ENCODE measurements around the gene RASGRP1.

RASGRP1 gene

DNA sequence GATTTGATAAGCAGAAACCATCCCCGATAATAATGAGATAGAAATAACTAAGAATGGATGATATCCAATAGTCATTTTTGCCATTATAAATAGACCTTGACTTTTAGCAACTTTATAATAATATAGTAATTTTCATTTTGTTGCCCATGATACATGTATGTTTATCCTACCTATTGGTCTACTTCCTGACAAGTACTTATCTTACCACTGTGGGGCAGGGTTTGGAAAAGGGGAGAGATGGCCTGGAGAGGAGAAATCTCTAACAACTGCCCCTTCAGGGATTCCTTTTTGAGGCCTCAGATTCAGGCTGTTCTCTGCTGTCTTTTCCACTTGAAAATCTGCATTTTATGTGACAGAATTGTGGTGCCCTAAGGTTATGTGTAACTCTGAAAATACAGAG, 68.5 kb downstream of the RASGRP1 start:
- H3K4me3 ChIP-seq (ENCODE audit: low read depth in 1 of 2, low read length in 2 of 2) = no peak overlapping the region
- H3K36me3 ChIP-seq (ENCODE audit: control insufficient read depth in 1 of 2, insufficient read depth in 2 of 2, low read length in 2 of 2) = peaks cover 0 to 4% of the 10 kb centered on the region in 2 donors
- H3K27ac ChIP-seq (ENCODE audit: low read depth, low read length) = no peak overlapping the region
- H3K9ac ChIP-seq (ENCODE audit: low read depth in 1 of 2, low read length in 2 of 2) = no peak overlapping the region
- no peaks in the 10 kb centered on the region for H3K9me3 ChIP-seq (ENCODE audit: control insufficient read depth in 1 of 2, low read length in 2 of 2)
- H3K4me1 ChIP-seq (ENCODE audit: control insufficient read depth in 1 of 2, insufficient read depth in 2 of 2, low read length in 2 of 2) = no peaks in the 10 kb centered on the region
- no peaks in the 10 kb centered on the region for H3K27me3 ChIP-seq (ENCODE audit: control insufficient read depth in 1 of 2, insufficient read depth in 2 of 2, low read length in 2 of 2)

- no peaks in the 10 kb centered on the region for H3K27me3 ChIP-seq (ENCODE audit: control insufficient read depth in 1 of 2, insufficient read depth in 2 of 2, low read length in 2 of 2)
- no peaks in the 10 kb centered on the region for H3K9me3 ChIP-seq (ENCODE audit: control insufficient read depth in 1 of 2, low read length in 2 of 2)
- no peak overlapping the region for H3K4me3 ChIP-seq (ENCODE audit: low read depth in 1 of 2, low read length in 2 of 2)
- no peaks in the 10 kb centered on the region for H3K4me1 ChIP-seq (ENCODE audit: control insufficient read depth in 1 of 2, insufficient read depth in 2 of 2, low read length in 2 of 2)
- H3K9ac ChIP-seq (ENCODE audit: low read depth in 1 of 2, low read length in 2 of 2) = no peak overlapping the region
- H3K36me3 ChIP-seq (ENCODE audit: control insufficient read depth in 1 of 2, insufficient read depth in 2 of 2, low read length in 2 of 2) = peaks cover 4 to 12% of the 10 kb centered on the region in 2 donors
- no peak overlapping the region for H3K27ac ChIP-seq (ENCODE audit: low read depth, low read length)
Measured at GRCh38 chr15:38490242-38490922, 74.2 kb downstream of the RASGRP1 start.

DNA sequence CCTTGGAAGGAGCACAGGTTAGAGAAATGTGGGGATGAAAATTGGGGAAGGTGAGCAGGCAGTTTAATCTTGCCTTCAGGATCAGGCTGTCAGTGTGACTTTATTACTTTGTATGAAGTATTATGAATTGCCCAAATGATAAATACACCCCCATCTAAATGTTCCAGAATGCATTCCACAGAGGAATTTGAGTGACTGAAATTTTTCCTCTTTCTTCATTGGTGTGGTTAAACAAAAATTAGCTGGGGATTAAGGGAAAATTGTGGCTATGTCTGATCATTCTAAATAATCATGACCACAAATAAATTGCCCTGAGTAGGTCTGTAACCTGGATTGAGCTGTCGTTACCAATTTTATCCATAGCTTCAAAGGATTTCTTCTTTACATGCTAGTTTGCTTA, 77.2 kb downstream of the RASGRP1 start:
- no peaks in the 10 kb centered on the region for H3K4me1 ChIP-seq (ENCODE audit: control insufficient read depth in 1 of 2, insufficient read depth in 2 of 2, low read length in 2 of 2)
- H3K27ac ChIP-seq (ENCODE audit: low read depth, low read length) = no peak overlapping the region
- no peaks in the 10 kb centered on the region for H3K27me3 ChIP-seq (ENCODE audit: control insufficient read depth in 1 of 2, insufficient read depth in 2 of 2, low read length in 2 of 2)
- H3K9me3 ChIP-seq (ENCODE audit: control insufficient read depth in 1 of 2, low read length in 2 of 2) = no peaks in the 10 kb centered on the region
- H3K9ac ChIP-seq (ENCODE audit: low read depth in 1 of 2, low read length in 2 of 2) = no peak overlapping the region
- H3K4me3 ChIP-seq (ENCODE audit: low read depth in 1 of 2, low read length in 2 of 2) = no peak overlapping the region
- peaks cover 3 to 14% of the 10 kb centered on the region in 2 donors for H3K36me3 ChIP-seq (ENCODE audit: control insufficient read depth in 1 of 2, insufficient read depth in 2 of 2, low read length in 2 of 2)

GRCh38 chr15:38486936-38487335, 77.7 kb downstream of the RASGRP1 start:
- Histone ChIP-seq H3K4me1 (ENCODE audit: control insufficient read depth in 1 of 2, insufficient read depth in 2 of 2, low read length in 2 of 2) (no peaks in the 10 kb centered on the region), H3K9me3 (ENCODE audit: control insufficient read depth in 1 of 2, low read length in 2 of 2) (no peaks in the 10 kb centered on the region), H3K27me3 (ENCODE audit: control insufficient read depth in 1 of 2, insufficient read depth in 2 of 2, low read length in 2 of 2) (no peaks in the 10 kb centered on the region), H3K4me3 (ENCODE audit: low read depth in 1 of 2, low read length in 2 of 2) (no peak overlapping the region), H3K27ac (ENCODE audit: low read depth, low read length) (no peak overlapping the region), H3K9ac (ENCODE audit: low read depth in 1 of 2, low read length in 2 of 2) (no peak overlapping the region), H3K36me3 (ENCODE audit: control insufficient read depth in 1 of 2, insufficient read depth in 2 of 2, low read length in 2 of 2) (peaks cover 7 to 16% of the 10 kb centered on the region in 2 donors)

GRCh38 chr15:38482572-38482971, 82.0 kb downstream of the RASGRP1 start:
- Histone ChIP-seq H3K27ac (ENCODE audit: low read depth, low read length) (no peak overlapping the region), H3K27me3 (ENCODE audit: control insufficient read depth in 1 of 2, insufficient read depth in 2 of 2, low read length in 2 of 2) (no peaks in the 10 kb centered on the region), H3K36me3 (ENCODE audit: control insufficient read depth in 1 of 2, insufficient read depth in 2 of 2, low read length in 2 of 2) (peaks cover 10 to 20% of the 10 kb centered on the region in 2 donors), H3K9ac (ENCODE audit: low read depth in 1 of 2, low read length in 2 of 2) (no peak overlapping the region), H3K9me3 (ENCODE audit: control insufficient read depth in 1 of 2, low read length in 2 of 2) (no peaks in the 10 kb centered on the region), H3K4me3 (ENCODE audit: low read depth in 1 of 2, low read length in 2 of 2) (no peak overlapping the region), H3K4me1 (ENCODE audit: control insufficient read depth in 1 of 2, insufficient read depth in 2 of 2, low read length in 2 of 2) (no peaks in the 10 kb centered on the region)

GRCh38 chr15:38481761-38482160, 82.9 kb downstream of the RASGRP1 start:
- Histone ChIP-seq H3K9ac (ENCODE audit: low read depth in 1 of 2, low read length in 2 of 2) (no peak overlapping the region), H3K36me3 (ENCODE audit: control insufficient read depth in 1 of 2, insufficient read depth in 2 of 2, low read length in 2 of 2) (peaks cover 13 to 23% of the 10 kb centered on the region in 2 donors), H3K4me3 (ENCODE audit: low read depth in 1 of 2, low read length in 2 of 2) (no peak overlapping the region)

DNA sequence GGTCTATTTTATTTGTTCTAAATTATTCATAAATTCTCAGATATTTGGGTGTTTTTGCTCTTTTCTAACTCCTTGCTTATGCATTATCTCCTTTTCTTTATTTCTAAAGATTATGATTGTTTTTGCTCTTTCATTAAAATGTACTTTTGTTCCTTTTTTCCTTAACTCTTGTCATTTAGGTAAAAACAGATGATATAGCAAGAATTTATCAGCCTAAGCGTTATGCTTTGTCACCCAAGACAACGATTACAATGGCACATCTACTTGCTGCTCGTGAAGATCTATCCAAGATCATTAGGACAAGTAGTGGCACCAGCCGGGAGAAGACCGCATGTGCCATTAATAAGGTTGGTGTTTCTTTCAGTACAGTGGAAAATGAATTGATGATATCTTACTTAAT, 83.5 kb downstream of the RASGRP1 start:
- Histone ChIP-seq H3K4me1 (ENCODE audit: control insufficient read depth in 1 of 2, insufficient read depth in 2 of 2, low read length in 2 of 2) (no peaks in the 10 kb centered on the region), H3K4me3 (ENCODE audit: low read depth in 1 of 2, low read length in 2 of 2) (no peak overlapping the region), H3K9me3 (ENCODE audit: control insufficient read depth in 1 of 2, low read length in 2 of 2) (no peaks in the 10 kb centered on the region), H3K27me3 (ENCODE audit: control insufficient read depth in 1 of 2, insufficient read depth in 2 of 2, low read length in 2 of 2) (no peaks in the 10 kb centered on the region), H3K36me3 (ENCODE audit: control insufficient read depth in 1 of 2, insufficient read depth in 2 of 2, low read length in 2 of 2) (peaks cover 13 to 24% of the 10 kb centered on the region in 2 donors), H3K27ac (ENCODE audit: low read depth, low read length) (no peak overlapping the region), H3K9ac (ENCODE audit: low read depth in 1 of 2, low read length in 2 of 2) (no peak overlapping the region)

More at GRCh38 chr15:38481761-38482160, 82.9 kb downstream of the RASGRP1 start:
- Histone ChIP-seq H3K27ac (ENCODE audit: low read depth, low read length) (no peak overlapping the region), H3K4me1 (ENCODE audit: control insufficient read depth in 1 of 2, insufficient read depth in 2 of 2, low read length in 2 of 2) (no peaks in the 10 kb centered on the region), H3K9me3 (ENCODE audit: control insufficient read depth in 1 of 2, low read length in 2 of 2) (no peaks in the 10 kb centered on the region), H3K27me3 (ENCODE audit: control insufficient read depth in 1 of 2, insufficient read depth in 2 of 2, low read length in 2 of 2) (no peaks in the 10 kb centered on the region)

GRCh38 chr15:38479756-38480155, 84.9 kb downstream of the RASGRP1 start:
- H3K4me1 ChIP-seq (ENCODE audit: control insufficient read depth in 1 of 2, insufficient read depth in 2 of 2, low read length in 2 of 2) = no peaks in the 10 kb centered on the region
- no peaks in the 10 kb centered on the region for H3K27me3 ChIP-seq (ENCODE audit: control insufficient read depth in 1 of 2, insufficient read depth in 2 of 2, low read length in 2 of 2)
- no peak overlapping the region for H3K4me3 ChIP-seq (ENCODE audit: low read depth in 1 of 2, low read length in 2 of 2)
- H3K27ac ChIP-seq (ENCODE audit: low read depth, low read length) = no peak overlapping the region
- no peaks in the 10 kb centered on the region for H3K9me3 ChIP-seq (ENCODE audit: control insufficient read depth in 1 of 2, low read length in 2 of 2)
- H3K9ac ChIP-seq (ENCODE audit: low read depth in 1 of 2, low read length in 2 of 2) = no peak overlapping the region
- peaks cover 21 to 29% of the 10 kb centered on the region in 2 donors for H3K36me3 ChIP-seq (ENCODE audit: control insufficient read depth in 1 of 2, insufficient read depth in 2 of 2, low read length in 2 of 2)

DNA sequence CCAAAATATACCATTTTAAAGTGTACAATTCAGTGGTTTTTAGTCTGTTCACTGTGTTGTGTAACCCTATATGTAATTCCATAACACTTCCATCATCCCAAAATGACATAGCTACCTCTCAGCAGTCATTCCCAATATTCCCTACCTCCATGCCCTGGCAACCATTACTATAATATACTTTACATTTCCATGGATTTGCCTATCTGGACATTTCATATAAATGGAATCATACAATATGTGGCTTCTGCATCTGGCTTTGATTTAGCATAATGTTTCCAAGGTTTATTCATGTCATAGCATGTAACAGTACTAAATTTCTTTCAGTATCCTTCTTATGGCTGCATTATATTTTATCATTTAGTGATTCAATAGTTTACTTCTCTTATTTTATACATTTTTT, 85.3 kb downstream of the RASGRP1 start:
- Histone ChIP-seq H3K36me3 (ENCODE audit: control insufficient read depth in 1 of 2, insufficient read depth in 2 of 2, low read length in 2 of 2) (peaks cover 24 to 32% of the 10 kb centered on the region in 2 donors), H3K9me3 (ENCODE audit: control insufficient read depth in 1 of 2, low read length in 2 of 2) (no peaks in the 10 kb centered on the region), H3K27me3 (ENCODE audit: control insufficient read depth in 1 of 2, insufficient read depth in 2 of 2, low read length in 2 of 2) (no peaks in the 10 kb centered on the region), H3K4me3 (ENCODE audit: low read depth in 1 of 2, low read length in 2 of 2) (no peak overlapping the region), H3K27ac (ENCODE audit: low read depth, low read length) (no peak overlapping the region), H3K4me1 (ENCODE audit: control insufficient read depth in 1 of 2, insufficient read depth in 2 of 2, low read length in 2 of 2) (no peaks in the 10 kb centered on the region), H3K9ac (ENCODE audit: low read depth in 1 of 2, low read length in 2 of 2) (no peak overlapping the region)

- Histone ChIP-seq H3K27ac (ENCODE audit: low read depth, low read length) (no peak overlapping the region), H3K4me3 (ENCODE audit: low read depth in 1 of 2, low read length in 2 of 2) (no peak overlapping the region), H3K9me3 (ENCODE audit: control insufficient read depth in 1 of 2, low read length in 2 of 2) (no peaks in the 10 kb centered on the region), H3K27me3 (ENCODE audit: control insufficient read depth in 1 of 2, insufficient read depth in 2 of 2, low read length in 2 of 2) (no peaks in the 10 kb centered on the region), H3K9ac (ENCODE audit: low read depth in 1 of 2, low read length in 2 of 2) (no peak overlapping the region), H3K36me3 (ENCODE audit: control insufficient read depth in 1 of 2, insufficient read depth in 2 of 2, low read length in 2 of 2) (peaks cover 24 to 34% of the 10 kb centered on the region in 2 donors), H3K4me1 (ENCODE audit: control insufficient read depth in 1 of 2, insufficient read depth in 2 of 2, low read length in 2 of 2) (no peaks in the 10 kb centered on the region)
Measured at GRCh38 chr15:38477637-38478036, 87.0 kb downstream of the RASGRP1 start.
